SK-N-SH treated with all-trans-retinoic acid at 6 μM for 48 hours (cell line): ENCODE measurements around the gene SETDB1.

ENCODE experiments used
- ARNTL ChIP-seq: fragments of 450-650 bp; formaldehyde crosslinking; IDR thresholded peaks from 2 replicates; pipeline ENCODE4 v1.5.0; 2020; ENCODE audit warnings: low read depth, mild to moderate bottlenecking, moderate library complexity, borderline replicate concordance
- BACH2 ChIP-seq: fragments of 250-450 bp; sonication (Bioruptor Pico); IDR thresholded peaks from 2 replicates; pipeline ENCODE4 v1.9.0; 2021; ENCODE audit warnings: mild to moderate bottlenecking, borderline replicate concordance
- CREB5 ChIP-seq: fragments of 250-450 bp; sonication (Bioruptor Pico); IDR thresholded peaks from 2 replicates; pipeline ENCODE4 v1.5.1; 2020; ENCODE audit warnings: low read depth, mild to moderate bottlenecking, moderate library complexity
- CSRNP3 ChIP-seq: fragments of 250-450 bp; sonication (Bioruptor Pico); IDR thresholded peaks from 2 replicates; pipeline ENCODE4 v1.5.1; 2021; ENCODE audit warnings: mild to moderate bottlenecking, moderate library complexity
- ISL1 ChIP-seq: fragments of 250-450 bp; sonication (Bioruptor Pico); IDR thresholded peaks from 2 replicates; pipeline ENCODE4 v2.1.2; 2022; ENCODE audit warnings: mild to moderate bottlenecking, moderate library complexity
- PATZ1 ChIP-seq: fragments of 250-450 bp; sonication (Bioruptor Pico); IDR thresholded peaks from 2 replicates; pipeline ENCODE4 v1.8.0; 2020; ENCODE audit warnings: mild to moderate bottlenecking, moderate library complexity, borderline replicate concordance
- SNAI2 ChIP-seq: fragments of 250-450 bp; sonication (Bioruptor Pico); IDR thresholded peaks from 2 replicates; pipeline ENCODE4 v1.5.0; 2020; ENCODE audit warnings: mild to moderate bottlenecking, moderate library complexity
- ZFP30 ChIP-seq: fragments of 450-650 bp; formaldehyde crosslinking; IDR thresholded peaks from 2 replicates; pipeline ENCODE4 v1.5.0; 2022; ENCODE audit warnings: mild to moderate bottlenecking, moderate library complexity
- ZNF8 ChIP-seq: fragments of 450-650 bp; formaldehyde crosslinking; IDR thresholded peaks from 2 replicates; pipeline ENCODE4 v1.5.0; 2020; ENCODE audit warnings: mild to moderate bottlenecking, moderate library complexity
- TF ChIP-seq, protein P1 (sequence below): fragments of 250-450 bp; sonication (Bioruptor Pico); IDR thresholded peaks from 2 replicates; pipeline ENCODE4 v1.8.0; 2021; ENCODE audit warnings: low read depth, mild to moderate bottlenecking, moderate library complexity, borderline replicate concordance

- TF ChIP-seq ISL1 (CRISPR knock-in tag): no peak
- TF ChIP-seq SNAI2: no peak
- peak; percentile 93; the same call in 1 of the 2 replicates for TF ChIP-seq PATZ1 (CRISPR knock-in tag)
- TF ChIP-seq ZNF8: no peak
- no peak for TF ChIP-seq BACH2 (CRISPR knock-in tag)
- no peak for TF ChIP-seq CSRNP3 (CRISPR knock-in tag)
- TF ChIP-seq CREB5 (CRISPR knock-in tag): no peak
- TF ChIP-seq, protein P1, sequence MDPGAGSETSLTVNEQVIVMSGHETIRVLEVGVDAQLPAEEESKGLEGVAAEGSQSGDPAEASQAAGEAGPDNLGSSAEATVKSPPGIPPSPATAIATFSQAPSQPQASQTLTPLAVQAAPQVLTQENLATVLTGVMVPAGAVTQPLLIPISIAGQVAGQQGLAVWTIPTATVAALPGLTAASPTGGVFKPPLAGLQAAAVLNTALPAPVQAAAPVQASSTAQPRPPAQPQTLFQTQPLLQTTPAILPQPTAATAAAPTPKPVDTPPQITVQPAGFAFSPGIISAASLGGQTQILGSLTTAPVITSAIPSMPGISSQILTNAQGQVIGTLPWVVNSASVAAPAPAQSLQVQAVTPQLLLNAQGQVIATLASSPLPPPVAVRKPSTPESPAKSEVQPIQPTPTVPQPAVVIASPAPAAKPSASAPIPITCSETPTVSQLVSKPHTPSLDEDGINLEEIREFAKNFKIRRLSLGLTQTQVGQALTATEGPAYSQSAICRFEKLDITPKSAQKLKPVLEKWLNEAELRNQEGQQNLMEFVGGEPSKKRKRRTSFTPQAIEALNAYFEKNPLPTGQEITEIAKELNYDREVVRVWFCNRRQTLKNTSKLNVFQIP (CRISPR knock-in tag): 0 out of 2 replicates have a peak, but pooled peaks have one; percentile 11
- TF ChIP-seq ARNTL: no peak
- TF ChIP-seq ZFP30: no peak
Observed at GRCh38 chr1:150926097-150926741, at the start of gene SETDB1.
